ENCODE results near the gene CYB561D2. TPM values are rescaled to one million over a fixed set of nuclear protein-coding genes. Genes with fewer than 3 reads are reported as not detected.

CYB561D2 gene
- 17.8 TPM for total RNA-seq

GRCh38 chr3:50350527-50351322 is at the start of gene CYB561D2, which contains the start of gene NPRL2:
Gene CYB561D2, plus strand, starts transcription at chr3:50350862. Its CDS starts 572 bp downstream, at chr3:50351434.
Gene NPRL2, minus strand, starts transcription at chr3:50350775. Its CDS starts 123 bp downstream, at chr3:50350652.

GRCh38 chr3:50303013-50303815 is 47.4 kb upstream of the CYB561D2 start, which contains the start of gene HYAL1:
Gene HYAL1, minus strand, starts transcription at chr3:50303574. Its CDS starts 618 bp downstream, at chr3:50302956.

GRCh38 chr3:50322386-50323091 is 28.1 kb upstream of the CYB561D2 start, which contains the start of gene HYAL2:
Gene HYAL2, minus strand, starts transcription at chr3:50322745. Its CDS starts 2,256 bp downstream, at chr3:50320489.

GRCh38 chr3:50327943-50328691 is 22.5 kb upstream of the CYB561D2 start, which contains the start of gene TUSC2:
Gene TUSC2, minus strand, starts transcription at chr3:50328223. Its CDS starts 124 bp downstream, at chr3:50328099.

GRCh38 chr3:50340448-50341329 is 10.0 kb upstream of the CYB561D2 start, which contains the start of gene RASSF1:
Gene RASSF1, minus strand, starts transcription at chr3:50340836. Its CDS starts 31 bp downstream, at chr3:50340805.

GRCh38 chr3:50345586-50346234 is 5.0 kb upstream of the CYB561D2 start, which contains the start of gene ZMYND10:
Gene ZMYND10, minus strand, starts transcription at chr3:50345732. Its CDS starts 153 bp downstream, at chr3:50345579.

GRCh38 chr3:50358911-50359759 is 8.5 kb downstream of the CYB561D2 start, which contains the start of gene TMEM115:
Gene TMEM115, minus strand, starts transcription at chr3:50359521. Its CDS starts 458 bp downstream, at chr3:50359063.

Other genes starting within 250 kb of the CYB561D2 start
- 11.3 TPM for gene SEMA3F, start 195.5 kb upstream of the CYB561D2 start, total RNA-seq
- gene GNAT1, start 159.3 kb upstream of the CYB561D2 start, total RNA-seq: not detected
- 8.1 TPM for gene SLC38A3, start 145.6 kb upstream of the CYB561D2 start, total RNA-seq
- gene GNAI2, start 114.7 kb upstream of the CYB561D2 start, total RNA-seq: 120 TPM
- gene SEMA3B, start 81.7 kb upstream of the CYB561D2 start, total RNA-seq: 5.3 TPM
- gene LSMEM2, start 71.8 kb upstream of the CYB561D2 start, total RNA-seq: not detected
- gene IFRD2, start 58.4 kb upstream of the CYB561D2 start, total RNA-seq: 28.2 TPM
- gene HYAL3, start 51.5 kb upstream of the CYB561D2 start, total RNA-seq: 5.6 TPM
- 10.3 TPM for gene NAA80, start 51.5 kb upstream of the CYB561D2 start, total RNA-seq
- gene HYAL1, start 47.3 kb upstream of the CYB561D2 start, total RNA-seq: 2.8 TPM
- gene HYAL2, start 28.1 kb upstream of the CYB561D2 start, total RNA-seq: 41.6 TPM
- 10.6 TPM for gene TUSC2, start 22.6 kb upstream of the CYB561D2 start, total RNA-seq
- 14.1 TPM for gene RASSF1, start 10.0 kb upstream of the CYB561D2 start, total RNA-seq
- 3.4 TPM for gene ZMYND10, start 5.1 kb upstream of the CYB561D2 start, total RNA-seq
- 33.5 TPM for gene NPRL2, start 87 bp upstream of the CYB561D2 start, total RNA-seq
- gene TMEM115, start 8.7 kb downstream of the CYB561D2 start, total RNA-seq: 21.3 TPM
- 4.1 TPM for gene CACNA2D2, start 152.8 kb downstream of the CYB561D2 start, total RNA-seq
- gene C3orf18, start 216.9 kb downstream of the CYB561D2 start, total RNA-seq: 12.2 TPM
- gene HEMK1, start 218.7 kb downstream of the CYB561D2 start, total RNA-seq: 11.6 TPM

Data from parietal lobe (tissue), 1 donor.